GM23338 (cell line): ENCODE data around the gene TIAM1. TPM values are rescaled to one million over a fixed set of nuclear protein-coding genes. Genes with fewer than 3 reads are reported as not detected.
A peak's percentile ranks its signal among the peaks of the same experiment; 100 is the strongest.

Source experiments
- ATAC-seq: fragments of 200-7000 bp; cut with Tn5 transposase; 3 replicates; pipeline ENCODE4 v1.9.1; 2020
- DNase-seq: peaks from one replicate; pipeline ENCODE4 v3.0.0-alpha.2; 2015; ENCODE audit warnings: low spot score
- H2AFZ ChIP-seq: fragments of 200-600 bp; sonication (generic); 2 replicates; pipeline ENCODE4 v1.8.0; 2016; ENCODE audit warnings: antibody characterized with exemption, mild to moderate bottlenecking, moderate library complexity
- H3F3A ChIP-seq: fragments of 200-600 bp; sonication (generic); replicated peaks from 2 replicates; pipeline ENCODE4 v1.8.0; 2017; ENCODE audit warnings: antibody characterized with exemption, mixed run types, low read depth
- H3K27ac ChIP-seq: fragments of 200-600 bp; sonication (generic); 2 replicates; pipeline ENCODE4 v1.6.1; 2016; ENCODE audit warnings: low read depth
- H3K27me3 ChIP-seq: fragments of 200-600 bp; sonication (generic); 2 replicates; pipeline ENCODE4 v1.8.0; 2016; ENCODE audit warnings: mild to moderate bottlenecking, mixed run types, moderate library complexity; ENCODE audit not compliant: insufficient read depth
- H3K36me3 ChIP-seq: fragments of 200-600 bp; sonication (generic); 2 replicates; pipeline ENCODE4 v1.8.0; 2016; ENCODE audit warnings: mild to moderate bottlenecking; ENCODE audit not compliant: insufficient read depth
- H3K4me1 ChIP-seq: fragments of 200-600 bp; sonication (generic); 2 replicates; pipeline ENCODE4 v1.8.0; 2016; ENCODE audit warnings: mild to moderate bottlenecking, moderate library complexity; ENCODE audit not compliant: insufficient read depth
- H3K4me2 ChIP-seq: fragments of 200-600 bp; sonication (generic); 2 replicates; pipeline ENCODE4 v1.7.1; 2017; ENCODE audit warnings: mixed run types
- H3K4me3 ChIP-seq: fragments of 200-600 bp; sonication (generic); 2 replicates; pipeline ENCODE4 v1.6.1; 2016; ENCODE audit warnings: mixed run types
- H3K79me2 ChIP-seq: fragments of 200-600 bp; sonication (generic); replicated peaks from 2 replicates; pipeline ENCODE4 v1.8.0; 2017; ENCODE audit warnings: mild to moderate bottlenecking; ENCODE audit not compliant: insufficient read depth
- H3K9me2 ChIP-seq: fragments of 200-600 bp; sonication (generic); 2 replicates; pipeline ENCODE4 v1.8.0; 2017; ENCODE audit not compliant: insufficient read depth
- H4K20me1 ChIP-seq: fragments of 200-600 bp; sonication (generic); replicated peaks from 2 replicates; pipeline ENCODE4 v1.8.0; 2017; ENCODE audit warnings: mild to moderate bottlenecking; ENCODE audit not compliant: insufficient read depth
- H3K27ac Mint-ChIP-seq: 2 replicates; pipeline ENCODE4 v1.8.0; 2020; ENCODE audit warnings: inconsistent platforms, mild to moderate bottlenecking, moderate library complexity, mixed read lengths
- H3K27me3 Mint-ChIP-seq: 3 replicates; pipeline ENCODE4 v1.8.0; 2022; ENCODE audit warnings: low read depth, mild to moderate bottlenecking, moderate library complexity, mixed read lengths, inconsistent platforms; ENCODE audit not compliant: insufficient read depth, poor library complexity
- H3K36me3 Mint-ChIP-seq: 3 replicates; pipeline ENCODE4 v1.8.0; 2021; ENCODE audit warnings: low read depth, mild to moderate bottlenecking, inconsistent platforms, moderate library complexity, mixed read lengths
- H3K4me1 Mint-ChIP-seq: 3 replicates; pipeline ENCODE4 v1.8.0; 2020; ENCODE audit warnings: mild to moderate bottlenecking, inconsistent platforms, mixed read lengths
- H3K4me3 Mint-ChIP-seq: 3 replicates; pipeline ENCODE4 v1.8.0; 2021; ENCODE audit warnings: moderate library complexity, mild to moderate bottlenecking, inconsistent platforms, mixed read lengths
- H3K9me3 Mint-ChIP-seq: 3 replicates; pipeline ENCODE4 v1.8.0; 2020; ENCODE audit warnings: moderate library complexity, mild to moderate bottlenecking, inconsistent platforms, mixed read lengths
- CREB1 ChIP-seq: fragments of 250-450 bp; sonication (Bioruptor Pico); IDR thresholded peaks from 2 replicates; pipeline ENCODE4 v1.5.0; 2020; ENCODE audit warnings: low read depth, mild to moderate bottlenecking, moderate library complexity
- ETS1 ChIP-seq: IDR thresholded peaks from 2 replicates; pipeline ENCODE4 v1.6.1; 2016; ENCODE audit warnings: antibody characterized with exemption
- EZH2 ChIP-seq: fragments of 200-600 bp; sonication (generic); IDR thresholded peaks from one replicate; pipeline ENCODE4 v1.8.0; 2017; ENCODE audit warnings: antibody characterized with exemption, mild to moderate bottlenecking, low read depth; ENCODE audit not compliant: unreplicated experiment
- EZH2phosphoT487 ChIP-seq: fragments of 200-600 bp; sonication (generic); IDR thresholded peaks from one replicate; pipeline ENCODE4 v1.8.1; 2018; ENCODE audit warnings: antibody characterized with exemption; ENCODE audit not compliant: unreplicated experiment
- JUNB ChIP-seq: IDR thresholded peaks from one replicate; pipeline ENCODE4 v1.6.1; 2016; ENCODE audit warnings: antibody characterized with exemption; ENCODE audit not compliant: unreplicated experiment
- NANOG ChIP-seq: IDR thresholded peaks from 2 replicates; pipeline ENCODE4 v1.6.1; 2016; ENCODE audit warnings: antibody characterized with exemption, borderline replicate concordance
- POLR2AphosphoS5 ChIP-seq: IDR thresholded peaks from 2 replicates; pipeline ENCODE4 v1.6.1; 2016; ENCODE audit warnings: antibody characterized with exemption, low read depth
- STAT1 ChIP-seq: IDR thresholded peaks from one replicate; pipeline ENCODE4 v1.6.1; 2016; ENCODE audit warnings: antibody characterized with exemption; ENCODE audit not compliant: unreplicated experiment
- ZNF114 ChIP-seq: fragments of 250-450 bp; sonication (Bioruptor Pico); IDR thresholded peaks from 2 replicates; pipeline ENCODE4 v1.5.0; 2020; ENCODE audit warnings: mild to moderate bottlenecking, moderate library complexity
- ZNF331 ChIP-seq: fragments of 250-450 bp; sonication (Bioruptor Pico); IDR thresholded peaks from 2 replicates; pipeline ENCODE4 v1.5.0; 2020; ENCODE audit warnings: low read depth, mild to moderate bottlenecking, moderate library complexity
- polyA plus RNA-seq: library from polyadenylated mRNA; unstranded; fragments of >200 nt; fragmentation: Nextera tagmentation; extraction: Ambion mirVana; gene quantifications from 2 replicates; pipeline ENCODE4 v1.2.1, GENCODE V29; 2016
- total RNA-seq: library from RNA; depleted of rRNA; stranded (reverse); fragments of >200 nt; shearing (Covaris generic); gene quantifications from 2 replicates; pipeline ENCODE4 v1.2.3, GENCODE V29; 2014
- TF ChIP-seq, protein P1 (sequence below), 2 experiments: fragments of 200-600 bp in 1 of 2; sonication (generic) in 1 of 2; conservative IDR thresholded peaks; 2 replicates each; pipeline versions ENCODE4 v1.5.1 to v1.6.1; 2016 to 2017; ENCODE audit warnings: antibody characterized with exemption in 2 of 2, low read depth in 2 of 2, mild to moderate bottlenecking in 2 of 2, moderate library complexity in 1 of 2
- TF ChIP-seq, protein P2 (sequence below): fragments of 250-450 bp; sonication (Bioruptor Pico); IDR thresholded peaks from 2 replicates; pipeline ENCODE4 v1.5.0; 2020; ENCODE audit warnings: mild to moderate bottlenecking, moderate library complexity

The TIAM1 gene
- total and polyA plus RNA-seq, 2 experiments from 2014 or later = 18.5 to 20.0 TPM

DNA sequence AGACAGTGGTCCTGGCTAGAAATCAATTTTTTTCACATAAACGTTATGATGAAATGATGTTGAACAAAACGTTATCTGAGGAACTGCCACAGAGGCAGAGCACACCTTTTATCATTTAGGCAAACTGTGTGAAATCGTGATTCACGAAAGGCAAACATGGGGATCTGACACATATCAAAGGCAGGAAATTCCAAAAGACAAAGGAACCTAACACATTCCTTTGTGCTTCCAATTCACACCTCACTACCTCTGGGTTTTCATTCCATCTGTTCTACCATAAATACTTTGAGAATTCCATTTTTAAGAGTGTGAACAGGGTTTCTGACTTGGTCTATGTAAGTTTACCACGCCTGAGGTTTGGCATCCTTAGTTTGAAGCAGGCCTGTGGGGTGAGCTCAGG, 186.3 kb downstream of the TIAM1 start:
- no peak overlapping the region for H2AFZ ChIP-seq

GRCh38 chr21:31156662-31157061, 187.4 kb downstream of the TIAM1 start:
- H3K27me3 ChIP-seq = no peaks in the 10 kb centered on the region
- H4K20me1 ChIP-seq = no peaks in the 10 kb centered on the region
- H3K36me3 ChIP-seq = peaks cover 5% of the 10 kb centered on the region; the same call in 1 of the 2 replicates
- no peaks in the 10 kb centered on the region for H3K9me2 ChIP-seq
- H3K27ac ChIP-seq = no peak overlapping the region
- peaks cover 53% of the 10 kb centered on the region for H3K4me1 ChIP-seq
- peaks cover 11% of the 10 kb centered on the region for H3K27me3 Mint-ChIP-seq
- peaks cover 4% of the 10 kb centered on the region; the same call in 1 of the 2 replicates for H3K79me2 ChIP-seq
- H3K4me2 ChIP-seq = no peak overlapping the region
- peaks cover 49% of the 10 kb centered on the region for H3K36me3 Mint-ChIP-seq
- peaks cover 23% of the 10 kb centered on the region for H3K9me3 Mint-ChIP-seq
- H3K4me3 Mint-ChIP-seq = no peak overlapping the region
- H2AFZ ChIP-seq = no peak overlapping the region
- H3K4me1 Mint-ChIP-seq = peaks cover 50% of the 10 kb centered on the region
- ATAC-seq (no peak), DNase-seq (no peak)
- H3K4me3 ChIP-seq = no peak overlapping the region
- H3K27ac Mint-ChIP-seq = no peak overlapping the region
- H3F3A ChIP-seq = no peaks in the 10 kb centered on the region
- TF ChIP-seq ETS1 = no peak
- TF ChIP-seq EZH2 = no peak
- TF ChIP-seq, protein P1, sequence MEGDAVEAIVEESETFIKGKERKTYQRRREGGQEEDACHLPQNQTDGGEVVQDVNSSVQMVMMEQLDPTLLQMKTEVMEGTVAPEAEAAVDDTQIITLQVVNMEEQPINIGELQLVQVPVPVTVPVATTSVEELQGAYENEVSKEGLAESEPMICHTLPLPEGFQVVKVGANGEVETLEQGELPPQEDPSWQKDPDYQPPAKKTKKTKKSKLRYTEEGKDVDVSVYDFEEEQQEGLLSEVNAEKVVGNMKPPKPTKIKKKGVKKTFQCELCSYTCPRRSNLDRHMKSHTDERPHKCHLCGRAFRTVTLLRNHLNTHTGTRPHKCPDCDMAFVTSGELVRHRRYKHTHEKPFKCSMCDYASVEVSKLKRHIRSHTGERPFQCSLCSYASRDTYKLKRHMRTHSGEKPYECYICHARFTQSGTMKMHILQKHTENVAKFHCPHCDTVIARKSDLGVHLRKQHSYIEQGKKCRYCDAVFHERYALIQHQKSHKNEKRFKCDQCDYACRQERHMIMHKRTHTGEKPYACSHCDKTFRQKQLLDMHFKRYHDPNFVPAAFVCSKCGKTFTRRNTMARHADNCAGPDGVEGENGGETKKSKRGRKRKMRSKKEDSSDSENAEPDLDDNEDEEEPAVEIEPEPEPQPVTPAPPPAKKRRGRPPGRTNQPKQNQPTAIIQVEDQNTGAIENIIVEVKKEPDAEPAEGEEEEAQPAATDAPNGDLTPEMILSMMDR (conservative IDR thresholded peaks at IDR 0.05; ENCODE audit: low read depth in 2 of 2) = no peak
- no peak for TF ChIP-seq NANOG
- no peak for TF ChIP-seq ZNF331 (CRISPR knock-in tag)
- no peak for TF ChIP-seq CREB1 (CRISPR knock-in tag)
- TF ChIP-seq STAT1 = no peak
- TF ChIP-seq POLR2AphosphoS5 = no peak
- TF ChIP-seq, protein P2, sequence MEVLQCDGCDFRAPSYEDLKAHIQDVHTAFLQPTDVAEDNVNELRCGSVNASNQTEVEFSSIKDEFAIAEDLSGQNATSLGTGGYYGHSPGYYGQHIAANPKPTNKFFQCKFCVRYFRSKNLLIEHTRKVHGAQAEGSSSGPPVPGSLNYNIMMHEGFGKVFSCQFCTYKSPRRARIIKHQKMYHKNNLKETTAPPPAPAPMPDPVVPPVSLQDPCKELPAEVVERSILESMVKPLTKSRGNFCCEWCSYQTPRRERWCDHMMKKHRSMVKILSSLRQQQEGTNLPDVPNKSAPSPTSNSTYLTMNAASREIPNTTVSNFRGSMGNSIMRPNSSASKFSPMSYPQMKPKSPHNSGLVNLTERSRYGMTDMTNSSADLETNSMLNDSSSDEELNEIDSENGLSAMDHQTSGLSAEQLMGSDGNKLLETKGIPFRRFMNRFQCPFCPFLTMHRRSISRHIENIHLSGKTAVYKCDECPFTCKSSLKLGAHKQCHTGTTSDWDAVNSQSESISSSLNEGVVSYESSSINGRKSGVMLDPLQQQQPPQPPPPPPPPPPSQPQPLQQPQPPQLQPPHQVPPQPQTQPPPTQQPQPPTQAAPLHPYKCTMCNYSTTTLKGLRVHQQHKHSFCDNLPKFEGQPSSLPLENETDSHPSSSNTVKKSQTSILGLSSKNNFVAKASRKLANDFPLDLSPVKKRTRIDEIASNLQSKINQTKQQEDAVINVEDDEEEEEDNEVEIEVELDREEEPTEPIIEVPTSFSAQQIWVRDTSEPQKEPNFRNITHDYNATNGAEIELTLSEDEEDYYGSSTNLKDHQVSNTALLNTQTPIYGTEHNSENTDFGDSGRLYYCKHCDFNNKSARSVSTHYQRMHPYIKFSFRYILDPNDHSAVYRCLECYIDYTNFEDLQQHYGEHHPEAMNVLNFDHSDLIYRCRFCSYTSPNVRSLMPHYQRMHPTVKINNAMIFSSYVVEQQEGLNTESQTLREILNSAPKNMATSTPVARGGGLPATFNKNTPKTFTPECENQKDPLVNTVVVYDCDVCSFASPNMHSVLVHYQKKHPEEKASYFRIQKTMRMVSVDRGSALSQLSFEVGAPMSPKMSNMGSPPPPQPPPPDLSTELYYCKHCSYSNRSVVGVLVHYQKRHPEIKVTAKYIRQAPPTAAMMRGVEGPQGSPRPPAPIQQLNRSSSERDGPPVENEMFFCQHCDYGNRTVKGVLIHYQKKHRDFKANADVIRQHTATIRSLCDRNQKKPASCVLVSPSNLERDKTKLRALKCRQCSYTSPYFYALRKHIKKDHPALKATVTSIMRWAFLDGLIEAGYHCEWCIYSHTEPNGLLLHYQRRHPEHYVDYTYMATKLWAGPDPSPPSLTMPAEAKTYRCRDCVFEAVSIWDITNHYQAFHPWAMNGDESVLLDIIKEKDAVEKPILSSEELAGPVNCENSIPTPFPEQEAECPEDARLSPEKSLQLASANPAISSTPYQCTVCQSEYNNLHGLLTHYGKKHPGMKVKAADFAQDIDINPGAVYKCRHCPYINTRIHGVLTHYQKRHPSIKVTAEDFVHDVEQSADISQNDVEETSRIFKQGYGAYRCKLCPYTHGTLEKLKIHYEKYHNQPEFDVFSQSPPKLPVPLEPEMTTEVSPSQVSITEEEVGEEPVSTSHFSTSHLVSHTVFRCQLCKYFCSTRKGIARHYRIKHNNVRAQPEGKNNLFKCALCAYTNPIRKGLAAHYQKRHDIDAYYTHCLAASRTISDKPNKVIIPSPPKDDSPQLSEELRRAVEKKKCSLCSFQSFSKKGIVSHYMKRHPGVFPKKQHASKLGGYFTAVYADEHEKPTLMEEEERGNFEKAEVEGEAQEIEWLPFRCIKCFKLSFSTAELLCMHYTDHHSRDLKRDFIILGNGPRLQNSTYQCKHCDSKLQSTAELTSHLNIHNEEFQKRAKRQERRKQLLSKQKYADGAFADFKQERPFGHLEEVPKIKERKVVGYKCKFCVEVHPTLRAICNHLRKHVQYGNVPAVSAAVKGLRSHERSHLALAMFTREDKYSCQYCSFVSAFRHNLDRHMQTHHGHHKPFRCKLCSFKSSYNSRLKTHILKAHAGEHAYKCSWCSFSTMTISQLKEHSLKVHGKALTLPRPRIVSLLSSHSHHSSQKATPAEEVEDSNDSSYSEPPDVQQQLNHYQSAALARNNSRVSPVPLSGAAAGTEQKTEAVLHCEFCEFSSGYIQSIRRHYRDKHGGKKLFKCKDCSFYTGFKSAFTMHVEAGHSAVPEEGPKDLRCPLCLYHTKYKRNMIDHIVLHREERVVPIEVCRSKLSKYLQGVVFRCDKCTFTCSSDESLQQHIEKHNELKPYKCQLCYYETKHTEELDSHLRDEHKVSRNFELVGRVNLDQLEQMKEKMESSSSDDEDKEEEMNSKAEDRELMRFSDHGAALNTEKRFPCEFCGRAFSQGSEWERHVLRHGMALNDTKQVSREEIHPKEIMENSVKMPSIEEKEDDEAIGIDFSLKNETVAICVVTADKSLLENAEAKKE (CRISPR knock-in tag) = no peak
- TF ChIP-seq EZH2phosphoT487 = no peak
- no peak for TF ChIP-seq ZNF114 (CRISPR knock-in tag)
- no peak for TF ChIP-seq JUNB

More for the DNA sequence above, 186.3 kb downstream of the TIAM1 start:
- no peaks in the 10 kb centered on the region for H3K27me3 ChIP-seq
- no peaks in the 10 kb centered on the region for H3F3A ChIP-seq
- H3K27me3 Mint-ChIP-seq = peaks cover 11% of the 10 kb centered on the region
- no peak overlapping the region; the same call in 1 of the 2 replicates for H3K27ac Mint-ChIP-seq
- peaks cover 56% of the 10 kb centered on the region for H3K4me1 ChIP-seq
- peaks cover 4% of the 10 kb centered on the region; the same call in 1 of the 2 replicates for H3K79me2 ChIP-seq
- H3K4me3 Mint-ChIP-seq = no peak overlapping the region
- peaks cover 50% of the 10 kb centered on the region for H3K4me1 Mint-ChIP-seq
- TF ChIP-seq POLR2AphosphoS5 (no peak), NANOG (no peak)
- H3K27ac ChIP-seq = peak overlapping the region; percentile 87; the same call in 1 of the 2 replicates
- H3K36me3 Mint-ChIP-seq = peaks cover 43% of the 10 kb centered on the region
- H4K20me1 ChIP-seq = no peaks in the 10 kb centered on the region
- no peak overlapping the region for H3K4me3 ChIP-seq
- H3K36me3 ChIP-seq = peaks cover 5% of the 10 kb centered on the region; the same call in 1 of the 2 replicates
- no peak for ATAC-seq
- H3K9me3 Mint-ChIP-seq = peaks cover 23% of the 10 kb centered on the region
- peak; percentile 76 for DNase-seq
- no peak overlapping the region for H3K4me2 ChIP-seq
- no peaks in the 10 kb centered on the region for H3K9me2 ChIP-seq
